ENCODE data around the gene YWHAQ.

The YWHAQ gene

DNA sequence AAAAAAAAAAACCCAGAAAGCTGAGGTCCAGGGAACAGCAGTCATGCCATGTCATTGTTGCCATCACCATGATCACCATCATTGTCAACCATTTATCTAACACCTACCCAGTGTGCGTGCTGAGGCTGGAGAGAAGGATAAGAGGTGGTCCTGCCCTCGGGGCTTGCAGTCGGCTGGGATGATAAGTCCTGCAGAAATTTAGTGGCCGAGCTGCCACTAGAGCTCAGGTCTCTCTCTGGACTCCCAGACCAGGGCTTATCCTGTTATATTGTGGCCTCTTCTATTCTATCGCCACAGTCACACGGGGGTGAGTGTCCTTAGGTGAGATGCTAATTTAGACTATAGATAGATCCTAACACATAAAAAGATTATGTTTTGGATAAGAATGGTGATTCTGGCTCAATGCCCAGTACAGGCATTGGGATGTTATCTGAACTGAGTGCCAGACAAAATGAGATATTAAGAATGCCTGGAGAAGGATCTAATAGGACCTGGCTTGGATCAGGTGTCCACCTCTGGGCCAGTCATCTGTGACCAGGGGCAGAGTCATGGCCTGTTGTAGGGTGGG lies 43.2 kb upstream of the YWHAQ start:
- H3K4me3 ChIP-seq (ENCODE audit: low read depth, low read length), result no peak overlapping the region
- in situ Hi-C loops (cut with HindIII; ENCODE audit: low sequenced_read_pairs), result no loop called here
- DNase-seq (ENCODE audit: low read depth), result no peak
- TF ChIP-seq, protein P1, sequence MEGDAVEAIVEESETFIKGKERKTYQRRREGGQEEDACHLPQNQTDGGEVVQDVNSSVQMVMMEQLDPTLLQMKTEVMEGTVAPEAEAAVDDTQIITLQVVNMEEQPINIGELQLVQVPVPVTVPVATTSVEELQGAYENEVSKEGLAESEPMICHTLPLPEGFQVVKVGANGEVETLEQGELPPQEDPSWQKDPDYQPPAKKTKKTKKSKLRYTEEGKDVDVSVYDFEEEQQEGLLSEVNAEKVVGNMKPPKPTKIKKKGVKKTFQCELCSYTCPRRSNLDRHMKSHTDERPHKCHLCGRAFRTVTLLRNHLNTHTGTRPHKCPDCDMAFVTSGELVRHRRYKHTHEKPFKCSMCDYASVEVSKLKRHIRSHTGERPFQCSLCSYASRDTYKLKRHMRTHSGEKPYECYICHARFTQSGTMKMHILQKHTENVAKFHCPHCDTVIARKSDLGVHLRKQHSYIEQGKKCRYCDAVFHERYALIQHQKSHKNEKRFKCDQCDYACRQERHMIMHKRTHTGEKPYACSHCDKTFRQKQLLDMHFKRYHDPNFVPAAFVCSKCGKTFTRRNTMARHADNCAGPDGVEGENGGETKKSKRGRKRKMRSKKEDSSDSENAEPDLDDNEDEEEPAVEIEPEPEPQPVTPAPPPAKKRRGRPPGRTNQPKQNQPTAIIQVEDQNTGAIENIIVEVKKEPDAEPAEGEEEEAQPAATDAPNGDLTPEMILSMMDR (IDR thresholded peaks at IDR 0.05; ENCODE audit: low read depth, low read length, missing control alignments), result no peak

GRCh38 chr2:9668687-9669345 lies 38.0 kb upstream of the YWHAQ start:
- in situ Hi-C loops (cut with HindIII; ENCODE audit: low sequenced_read_pairs), result no loop called here
- DNase-seq (ENCODE audit: low read depth), result no peak
- H3K4me3 ChIP-seq (ENCODE audit: low read depth, low read length), result no peak overlapping the region
- TF ChIP-seq, protein P1 (IDR thresholded peaks at IDR 0.05; ENCODE audit: low read depth, low read length, missing control alignments), result no peak

DNA sequence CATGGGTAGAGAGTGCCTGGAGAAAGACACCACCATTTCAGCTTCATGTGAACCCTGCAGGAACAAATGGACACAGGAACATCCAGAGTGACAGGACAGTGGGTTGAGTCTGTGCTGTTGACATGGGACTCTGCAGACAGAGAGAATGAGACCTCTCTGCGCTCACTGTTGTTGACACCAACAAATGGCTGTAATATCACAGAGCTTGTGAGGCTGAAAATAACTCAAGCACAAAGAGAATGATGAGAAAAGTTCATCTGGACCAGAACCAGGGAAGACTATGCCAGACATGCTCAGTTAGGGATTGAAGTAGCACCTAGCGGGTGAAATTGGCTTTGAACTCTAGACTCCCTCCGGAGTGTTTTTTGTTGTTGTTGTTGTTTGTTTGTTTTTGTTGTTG lies 37.0 kb upstream of the YWHAQ start:
- DNase-seq (ENCODE audit: low read depth), result no peak
- in situ Hi-C loops (cut with HindIII; ENCODE audit: low sequenced_read_pairs), result no loop called here
- TF ChIP-seq, protein P1 (IDR thresholded peaks at IDR 0.05; ENCODE audit: low read depth, low read length, missing control alignments), result no peak
- no peak overlapping the region for H3K4me3 ChIP-seq (ENCODE audit: low read depth, low read length)

GRCh38 chr2:9666306-9666705 lies 35.5 kb upstream of the YWHAQ start:
- in situ Hi-C loops (cut with HindIII; ENCODE audit: low sequenced_read_pairs), result no loop called here
- TF ChIP-seq, protein P1 (IDR thresholded peaks at IDR 0.05; ENCODE audit: low read depth, low read length, missing control alignments), result no peak
- no peak for DNase-seq (ENCODE audit: low read depth)
- H3K4me3 ChIP-seq (ENCODE audit: low read depth, low read length), result no peak overlapping the region

DNA sequence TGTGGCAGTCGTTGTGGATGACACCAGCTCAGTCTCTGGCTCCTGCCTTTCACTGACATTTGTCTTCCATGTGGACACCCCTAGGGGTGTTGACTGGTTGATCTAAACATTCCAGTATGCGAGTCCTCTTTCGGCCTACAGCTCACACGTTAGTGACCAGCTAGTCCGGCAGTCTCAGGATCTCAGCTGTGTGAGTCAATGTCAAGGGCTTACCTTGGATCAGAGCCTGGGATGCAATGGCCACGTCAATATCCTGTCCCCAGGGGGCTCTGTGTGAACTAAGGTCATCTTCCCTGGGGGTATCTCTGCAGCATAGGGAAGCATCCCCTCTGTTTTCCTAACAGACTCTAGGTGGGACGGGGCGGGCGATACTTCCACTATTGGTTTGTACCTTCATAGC lies 35.1 kb upstream of the YWHAQ start:
- H3K4me3 ChIP-seq (ENCODE audit: low read depth, low read length), result no peak overlapping the region
- in situ Hi-C loops (cut with HindIII; ENCODE audit: low sequenced_read_pairs), result no loop called here
- TF ChIP-seq, protein P1 (IDR thresholded peaks at IDR 0.05; ENCODE audit: low read depth, low read length, missing control alignments), result no peak
- DNase-seq (ENCODE audit: low read depth), result peak; percentile 58

GRCh38 chr2:9664365-9664764 lies 33.6 kb upstream of the YWHAQ start:
- H3K4me3 ChIP-seq (ENCODE audit: low read depth, low read length), result no peak overlapping the region
- in situ Hi-C loops (cut with HindIII; ENCODE audit: low sequenced_read_pairs), result loop anchor here (5.0 kb wide), 2 partner anchors 37 to 48 kb away; no protein-coding TSS in a partner anchor
- TF ChIP-seq, protein P1 (IDR thresholded peaks at IDR 0.05; ENCODE audit: low read depth, low read length, missing control alignments), result no peak
- no peak for DNase-seq (ENCODE audit: low read depth)
